Thymus (tissue), 14 donors: ENCODE data around the gene GNA12. TPM values are rescaled to one million over a fixed set of nuclear protein-coding genes. Genes with fewer than 3 reads are reported as not detected.

Experiments
- DNase-seq, 9 donors: peaks; one replicate each; pipeline ENCODE4 v3.0.0-alpha.2; 2013; ENCODE audit warnings: low spot score in 9 of 9, low read depth in 6 of 9, missing footprints in 1 of 9
- H3K27ac ChIP-seq, 2 donors: one replicate each; pipeline ENCODE4 v1.5.1; 2013; ENCODE audit warnings: control low read depth in 1 of 2, low read depth in 1 of 2, low read length in 1 of 2, mild to moderate bottlenecking in 1 of 2, moderate library complexity in 1 of 2
- H3K27me3 ChIP-seq, 2 donors: one replicate each; pipeline ENCODE4 v1.5.1; 2013; ENCODE audit warnings: low read length in 1 of 2; ENCODE audit not compliant: control insufficient read depth in 2 of 2, insufficient read depth in 1 of 2
- H3K36me3 ChIP-seq, 2 donors: one replicate each; pipeline ENCODE4 v1.5.1; 2013; ENCODE audit warnings: low read length in 1 of 2, mild to moderate bottlenecking in 1 of 2, moderate library complexity in 1 of 2; ENCODE audit not compliant: control insufficient read depth in 2 of 2, insufficient read depth in 2 of 2
- H3K4me1 ChIP-seq, 2 donors: one replicate each; pipeline ENCODE4 v1.5.1; 2013; ENCODE audit warnings: low read length in 2 of 2; ENCODE audit not compliant: control insufficient read depth in 2 of 2, insufficient read depth in 2 of 2
- H3K4me3 ChIP-seq, 2 donors: one replicate each; pipeline ENCODE4 v1.5.1; 2013; ENCODE audit warnings: low read length in 2 of 2, control low read depth in 1 of 2, mild to moderate bottlenecking in 1 of 2
- H3K9me3 ChIP-seq, 2 donors: one replicate each; pipeline ENCODE4 v1.5.1; 2013; ENCODE audit warnings: low read length in 1 of 2, mild to moderate bottlenecking in 1 of 2; ENCODE audit not compliant: control insufficient read depth in 2 of 2, insufficient read depth in 1 of 2
- WGBS: extraction: QIAGEN DNeasy Blood & Tissue Kit; methylation state at CpG from one replicate; pipeline ENCODE4 v1.1.7; 2013; 5-methylcytosine and 5-hydroxymethylcytosine counted together
- long read RNA-seq, 10 donors: transcript quantifications; one replicate each; lab custom pipeline, GENCODE V29; 2026
- polyA plus RNA-seq: library from polyadenylated mRNA; stranded (reverse); fragments of 200-250 nt; gene quantifications from one replicate; pipeline ENCODE4 v1.2.3, GENCODE V29; 2013
- total RNA-seq: library from RNA; stranded (reverse); fragments of 120-200 nt; gene quantifications from one replicate; pipeline ENCODE4 v1.2.4, GENCODE V29; 2013
- donor health status: healthy.

The GNA12 gene, protein sequence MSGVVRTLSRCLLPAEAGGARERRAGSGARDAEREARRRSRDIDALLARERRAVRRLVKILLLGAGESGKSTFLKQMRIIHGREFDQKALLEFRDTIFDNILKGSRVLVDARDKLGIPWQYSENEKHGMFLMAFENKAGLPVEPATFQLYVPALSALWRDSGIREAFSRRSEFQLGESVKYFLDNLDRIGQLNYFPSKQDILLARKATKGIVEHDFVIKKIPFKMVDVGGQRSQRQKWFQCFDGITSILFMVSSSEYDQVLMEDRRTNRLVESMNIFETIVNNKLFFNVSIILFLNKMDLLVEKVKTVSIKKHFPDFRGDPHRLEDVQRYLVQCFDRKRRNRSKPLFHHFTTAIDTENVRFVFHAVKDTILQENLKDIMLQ
- total RNA-seq (4.4 TPM), polyA plus RNA-seq (11.9 TPM)
- long read RNA-seq, donor 1, full-length matches to known transcripts = 2 of 2 reads
- long read RNA-seq, donor 1, partial matches to known transcripts = 0 of 2 reads
- long read RNA-seq, donor 1, other reads (novel, unspliced or antisense) = 0 of 2 reads
- long read RNA-seq, donor 2 = 0 reads
- long read RNA-seq, donor 3, full-length matches to known transcripts = 3 of 3 reads
- long read RNA-seq, donor 3, partial matches to known transcripts = 0 of 3 reads
- long read RNA-seq, donor 3, other reads (novel, unspliced or antisense) = 0 of 3 reads
- long read RNA-seq, donor 4, full-length matches to known transcripts = 5 of 5 reads
- long read RNA-seq, donor 4, partial matches to known transcripts = 0 of 5 reads
- long read RNA-seq, donor 4, other reads (novel, unspliced or antisense) = 0 of 5 reads
- long read RNA-seq, donor 5, full-length matches to known transcripts = 9 of 9 reads
- long read RNA-seq, donor 5, partial matches to known transcripts = 0 of 9 reads
- long read RNA-seq, donor 5, other reads (novel, unspliced or antisense) = 0 of 9 reads
- long read RNA-seq, donor 6, full-length matches to known transcripts = 9 of 9 reads
- long read RNA-seq, donor 6, partial matches to known transcripts = 0 of 9 reads
- long read RNA-seq, donor 6, other reads (novel, unspliced or antisense) = 0 of 9 reads
- long read RNA-seq, donor 7, full-length matches to known transcripts = 5 of 5 reads
- long read RNA-seq, donor 7, partial matches to known transcripts = 0 of 5 reads
- long read RNA-seq, donor 7, other reads (novel, unspliced or antisense) = 0 of 5 reads
- long read RNA-seq, donor 8, full-length matches to known transcripts = 5 of 5 reads
- long read RNA-seq, donor 8, partial matches to known transcripts = 0 of 5 reads
- long read RNA-seq, donor 8, other reads (novel, unspliced or antisense) = 0 of 5 reads
- long read RNA-seq, donor 9, full-length matches to known transcripts = 4 of 4 reads
- long read RNA-seq, donor 9, partial matches to known transcripts = 0 of 4 reads
- long read RNA-seq, donor 9, other reads (novel, unspliced or antisense) = 0 of 4 reads
- long read RNA-seq, donor 10, full-length matches to known transcripts = 11 of 11 reads
- long read RNA-seq, donor 10, partial matches to known transcripts = 0 of 11 reads
- long read RNA-seq, donor 10, other reads (novel, unspliced or antisense) = 0 of 11 reads

DNA sequence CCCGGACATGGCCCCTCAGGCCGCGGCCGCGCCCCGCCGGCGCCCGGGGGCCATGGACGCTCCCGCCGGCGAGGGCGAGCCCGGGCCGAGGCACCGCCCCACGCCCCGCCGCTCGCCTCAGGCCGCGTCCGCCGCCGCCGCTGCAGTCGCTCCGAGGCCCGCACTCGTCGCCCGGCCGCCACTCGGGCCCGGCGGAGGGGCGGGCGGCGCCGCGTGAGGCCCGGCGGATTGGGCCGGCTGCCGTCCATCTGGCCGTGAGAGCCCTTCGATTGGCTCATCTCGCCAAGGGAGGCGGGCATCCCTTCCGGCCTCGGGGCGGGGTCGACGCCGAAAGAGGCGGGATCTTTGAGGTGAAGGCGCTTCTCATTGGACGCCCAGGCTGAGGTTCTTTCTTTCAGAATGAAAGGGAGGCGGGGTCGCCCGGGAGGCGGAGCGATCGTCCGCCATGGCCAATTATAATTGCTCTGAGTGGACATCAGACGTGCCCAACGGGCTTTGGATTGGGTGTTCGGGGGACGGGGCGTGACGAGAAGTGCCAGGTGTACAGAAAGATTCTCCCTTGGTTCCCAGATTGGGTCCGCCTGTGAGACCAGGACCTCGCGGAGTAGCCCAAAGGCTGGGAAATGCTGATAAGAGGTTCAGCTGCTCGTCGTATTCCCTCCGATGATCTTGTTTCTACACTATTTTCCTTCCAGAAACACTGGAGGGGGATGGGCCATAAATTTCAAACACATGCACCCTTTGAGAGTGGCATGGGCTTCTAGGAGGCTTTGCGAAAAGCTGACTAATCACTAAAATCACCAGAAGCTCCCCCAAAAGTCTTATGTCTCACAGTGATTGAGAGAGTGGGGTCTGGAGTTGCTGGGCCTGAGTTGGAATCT lies at the start of gene GNA12:
Gene GNA12, minus strand, starts transcription at position 156 of the 881 bp plus-strand sequence. Its CDS starts 147 bp downstream, at position 9.
- Histone ChIP-seq H3K27ac (peak within 1 kb of the TSS in 1 of 2 donors; percentile 11), H3K4me3 (peak within 1 kb of the TSS; percentile 59 to 74), H3K9me3 (no peaks in the 10 kb centered on the region), H3K36me3 (no peaks in the 10 kb centered on the region), H3K4me1 (peaks cover 7 to 14% of the 10 kb centered on the region in 2 donors), H3K27me3 (peaks cover 0 to 3% of the 10 kb centered on the region in 2 donors)
- 2% methylated on average over 79 of the region's 79 CpGs for WGBS
- peak; percentile 90 to 98 (median 96) for DNase-seq

DNA sequence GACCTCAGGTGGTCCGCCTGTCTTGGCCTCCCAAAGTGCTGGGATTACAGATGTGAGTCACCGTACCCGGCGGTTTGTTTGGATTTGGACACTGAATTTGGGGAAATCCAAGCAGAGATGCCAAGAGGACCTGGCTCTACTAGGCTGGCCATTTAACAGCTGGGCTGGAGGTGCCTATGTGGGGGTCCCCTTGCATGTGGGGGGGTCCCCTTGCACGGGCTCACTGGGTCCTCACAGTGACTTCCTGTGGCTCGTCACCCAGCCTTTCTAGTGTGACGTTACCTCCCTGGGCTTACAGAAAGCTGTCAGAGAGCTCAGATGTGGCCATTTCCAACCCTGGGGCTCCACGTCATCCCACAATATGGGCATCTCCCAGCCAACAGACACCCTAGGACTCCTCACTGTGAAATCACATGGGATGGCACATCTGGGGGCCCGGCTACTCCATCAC lies 49.3 kb upstream of the GNA12 start:
- Histone ChIP-seq H3K4me1 (peaks cover 12 to 30% of the 10 kb centered on the region in 2 donors), H3K9me3 (peaks cover 0 to 8% of the 10 kb centered on the region in 2 donors), H3K27me3 (no peaks in the 10 kb centered on the region), H3K36me3 (no peaks in the 10 kb centered on the region), H3K27ac (peak overlapping the region in 1 of 2 donors; percentile 8), H3K4me3 (no peak overlapping the region)
- DNase-seq = peak in 1 of 9 donors; percentile 50
- 63% methylated on average over 9 of the region's 9 CpGs for WGBS

DNA sequence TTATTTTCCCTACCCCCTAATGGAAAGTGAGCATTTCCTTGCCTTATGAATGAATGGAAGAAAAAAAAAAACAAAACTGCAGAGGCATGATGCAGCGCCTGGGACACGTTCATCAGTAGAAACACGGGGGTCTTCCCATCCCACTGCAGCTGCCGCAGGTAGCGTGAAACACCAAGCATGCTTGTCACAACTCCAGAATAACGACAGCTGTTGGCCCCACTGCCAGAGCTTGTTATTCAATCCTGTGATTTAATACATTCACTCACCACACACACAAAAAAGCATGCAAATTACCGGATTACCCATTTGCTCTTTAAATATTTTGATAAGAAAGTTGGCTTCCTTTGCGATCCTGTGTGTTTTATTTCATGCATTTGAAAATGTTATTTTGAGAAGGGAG lies 48.4 kb upstream of the GNA12 start:
- 87% methylated on average over 8 of the region's 8 CpGs for WGBS
- Histone ChIP-seq H3K4me3 (no peak overlapping the region), H3K36me3 (no peaks in the 10 kb centered on the region), H3K27me3 (no peaks in the 10 kb centered on the region), H3K27ac (no peak overlapping the region), H3K4me1 (peaks cover 12 to 30% of the 10 kb centered on the region in 2 donors), H3K9me3 (no peaks in the 10 kb centered on the region)
- DNase-seq = peak in 1 of 9 donors; percentile 26

DNA sequence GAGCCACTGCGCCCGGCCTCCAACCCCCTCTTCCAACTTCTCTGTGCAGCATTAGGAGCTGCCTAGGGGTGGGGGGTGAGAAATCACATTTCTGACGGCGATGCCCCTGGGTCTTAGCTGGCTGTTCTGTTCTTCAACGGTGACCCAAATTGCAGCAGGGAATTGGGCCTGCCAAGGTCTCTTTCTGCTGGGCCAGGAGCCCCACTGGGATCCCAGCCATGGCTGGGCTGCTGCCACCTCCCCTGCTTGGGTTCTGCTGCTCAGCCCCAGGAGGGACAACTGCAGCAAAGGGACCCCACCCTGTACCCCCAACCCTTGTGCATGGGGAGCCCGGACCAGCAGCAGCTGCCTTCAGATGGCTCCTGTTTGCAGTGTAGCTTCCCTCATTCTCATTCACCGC lies 43.7 kb upstream of the GNA12 start:
- Histone ChIP-seq H3K9me3 (no peaks in the 10 kb centered on the region), H3K36me3 (no peaks in the 10 kb centered on the region), H3K4me1 (peaks cover 0 to 2% of the 10 kb centered on the region in 2 donors), H3K27ac (no peak overlapping the region), H3K27me3 (no peaks in the 10 kb centered on the region), H3K4me3 (no peak overlapping the region)
- WGBS = 68% methylated on average over 7 of the region's 7 CpGs
- no peak for DNase-seq

GRCh38 chr7:2886900-2887299 lies 42.8 kb upstream of the GNA12 start:
- Histone ChIP-seq H3K4me1 (peaks cover 0 to 6% of the 10 kb centered on the region in 2 donors), H3K4me3 (no peak overlapping the region), H3K27ac (no peak overlapping the region), H3K9me3 (no peaks in the 10 kb centered on the region), H3K27me3 (no peaks in the 10 kb centered on the region), H3K36me3 (no peaks in the 10 kb centered on the region)
- DNase-seq = peak in 8 of 9 donors; percentile 41 to 79 (median 57)
- WGBS = 32% methylated on average over 12 of the region's 12 CpGs

GRCh38 chr7:2886391-2886790 lies 42.3 kb upstream of the GNA12 start:
- H3K4me1 ChIP-seq = peaks cover 0 to 6% of the 10 kb centered on the region in 2 donors
- no peak overlapping the region for H3K4me3 ChIP-seq
- no peak for DNase-seq
- H3K36me3 ChIP-seq = no peaks in the 10 kb centered on the region
- no peaks in the 10 kb centered on the region for H3K27me3 ChIP-seq
- no peak overlapping the region for H3K27ac ChIP-seq
- H3K9me3 ChIP-seq = no peaks in the 10 kb centered on the region
- 72% methylated on average over 5 of the region's 5 CpGs for WGBS

DNA sequence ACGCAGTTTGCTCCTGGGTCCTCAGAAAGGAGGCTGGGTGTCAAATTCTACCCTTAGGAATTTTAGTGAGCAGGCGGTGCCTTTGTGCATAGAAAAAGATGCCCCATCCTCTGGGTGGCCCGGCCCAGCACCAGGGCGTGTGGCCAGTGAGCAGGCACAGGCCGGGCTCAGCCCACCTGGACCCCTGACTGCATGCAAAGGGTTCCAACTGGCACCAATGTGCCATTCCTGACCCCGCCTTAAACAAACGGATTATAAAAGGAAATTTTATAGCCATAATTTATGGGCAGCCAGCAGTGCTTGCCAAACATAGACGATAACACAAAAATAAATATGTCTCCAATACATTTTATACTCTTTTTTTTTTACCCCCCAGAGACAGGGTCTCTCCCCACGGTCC lies 40.1 kb upstream of the GNA12 start:
- 92% methylated on average over 9 of the region's 9 CpGs for WGBS
- H3K9me3 ChIP-seq = no peaks in the 10 kb centered on the region

More for the DNA sequence above, 40.1 kb upstream of the GNA12 start:
- no peaks in the 10 kb centered on the region for H3K36me3 ChIP-seq
- H3K4me3 ChIP-seq = no peak overlapping the region
- no peak for DNase-seq
- H3K27me3 ChIP-seq = no peaks in the 10 kb centered on the region
- H3K27ac ChIP-seq = no peak overlapping the region
- H3K4me1 ChIP-seq = peaks cover 0 to 15% of the 10 kb centered on the region in 2 donors
